NCI-H146 treated with DMSO at 0.1 percent for 48 hours (cell line): ENCODE data around the gene RAPGEF2.
"Not testable (repeated sequence)": the region's sequence is repeated elsewhere in the genome, so short reads cannot be mapped to it uniquely, and the experiment has no call there.

Experiments used
- DNase-seq: peaks from one replicate; lab custom pipeline; 2025; ENCODE audit not compliant: unreplicated experiment; lab: John Stamatoyannopoulos, UW

Gene RAPGEF2

GRCh38 chr4:159296061-159296460, 193.2 kb downstream of the RAPGEF2 start:
- no peak for DNase-seq

DNA sequence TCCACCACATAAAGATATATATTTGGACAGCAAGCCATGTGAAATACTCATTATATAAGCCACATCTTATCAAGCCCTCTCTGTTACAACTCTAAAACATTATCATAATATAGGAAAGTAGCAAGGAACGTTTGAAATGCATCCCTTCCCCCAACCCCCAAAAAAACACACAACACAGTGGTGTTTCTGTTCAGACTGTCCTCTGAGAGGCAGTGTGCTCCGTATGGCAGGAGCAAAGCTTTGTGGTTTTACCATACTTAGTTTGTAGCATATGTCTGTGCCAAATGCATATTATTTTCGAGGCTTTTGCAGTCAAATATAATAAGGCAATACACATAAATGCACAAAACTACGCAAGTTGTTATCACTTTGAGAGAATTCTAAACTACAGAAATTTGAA, 194.2 kb downstream of the RAPGEF2 start:
- no peak for DNase-seq

DNA sequence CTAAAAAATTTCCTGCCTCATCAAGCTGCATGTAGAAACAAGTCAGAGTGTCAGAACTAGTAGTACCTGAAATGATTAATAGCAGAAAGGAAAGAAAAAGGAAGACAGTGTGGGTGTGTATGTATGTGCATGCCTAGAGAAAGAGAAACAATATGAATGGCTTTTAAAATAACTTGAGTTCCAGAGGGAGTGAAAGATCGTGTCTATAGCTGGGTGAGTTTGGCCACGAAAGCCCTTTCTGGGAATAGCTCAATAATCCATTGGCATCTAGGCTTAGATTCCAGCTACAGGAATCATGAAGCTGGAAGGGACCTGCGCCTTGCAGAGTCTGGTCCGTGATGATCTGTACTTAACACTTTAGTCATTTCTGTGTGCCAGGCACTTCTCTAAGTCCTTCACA, 195.6 kb downstream of the RAPGEF2 start:
- no peak for DNase-seq

- DNase-seq = no peak
Observed at GRCh38 chr4:159303435-159303834, 200.6 kb downstream of the RAPGEF2 start.

GRCh38 chr4:159305129-159305528, 202.2 kb downstream of the RAPGEF2 start:
- no peak for DNase-seq

DNA sequence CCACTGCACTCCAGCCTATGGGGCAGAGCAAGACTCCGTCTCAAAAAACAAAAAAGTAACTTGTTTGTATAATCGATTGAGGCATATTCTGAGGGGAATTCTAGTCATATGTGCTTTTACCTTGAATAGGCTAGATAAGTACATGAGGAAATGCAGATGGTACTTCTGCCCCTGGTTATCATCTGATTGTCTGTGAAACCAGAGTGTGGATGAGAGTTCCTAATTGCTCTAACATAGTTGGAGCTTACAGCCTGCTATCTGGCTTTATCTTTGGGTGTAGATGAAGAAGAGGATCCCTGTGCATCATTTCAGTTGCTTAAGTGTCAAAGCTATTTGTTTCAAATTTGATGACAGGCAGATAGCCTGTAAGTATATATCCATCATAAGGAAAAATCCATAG, 205.1 kb downstream of the RAPGEF2 start:
- no peak for DNase-seq

- no peak for DNase-seq
Observed at GRCh38 chr4:159308566-159309340, 205.9 kb downstream of the RAPGEF2 start.

GRCh38 chr4:159312236-159312635, 209.4 kb downstream of the RAPGEF2 start:
- DNase-seq = no peak

GRCh38 chr4:159315879-159316278, 213.0 kb downstream of the RAPGEF2 start:
- not testable (repeated sequence) for DNase-seq

DNA sequence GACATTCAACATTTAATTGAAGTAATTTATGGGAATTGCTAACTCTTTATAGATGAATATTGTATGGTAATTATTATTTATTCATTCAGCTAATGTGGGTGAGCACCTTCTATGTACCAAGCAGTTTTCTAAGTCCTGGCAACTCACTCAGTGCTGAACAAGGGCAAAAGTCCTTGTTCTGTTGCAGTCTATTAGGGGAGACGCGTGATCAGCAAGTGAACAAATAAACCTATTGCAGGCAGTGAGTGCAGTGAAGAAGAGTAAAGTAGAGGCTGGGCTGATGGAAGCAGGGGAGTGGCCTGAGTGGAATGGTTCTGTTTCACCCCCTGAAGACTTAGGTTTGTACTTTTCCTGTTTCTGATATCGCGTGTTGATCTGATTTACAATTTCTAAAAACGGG, 214.3 kb downstream of the RAPGEF2 start:
- no peak for DNase-seq

- no peak for DNase-seq
Observed at GRCh38 chr4:159319027-159319426, 216.1 kb downstream of the RAPGEF2 start.

GRCh38 chr4:159326480-159326879, 223.6 kb downstream of the RAPGEF2 start:
- DNase-seq = no peak

DNA sequence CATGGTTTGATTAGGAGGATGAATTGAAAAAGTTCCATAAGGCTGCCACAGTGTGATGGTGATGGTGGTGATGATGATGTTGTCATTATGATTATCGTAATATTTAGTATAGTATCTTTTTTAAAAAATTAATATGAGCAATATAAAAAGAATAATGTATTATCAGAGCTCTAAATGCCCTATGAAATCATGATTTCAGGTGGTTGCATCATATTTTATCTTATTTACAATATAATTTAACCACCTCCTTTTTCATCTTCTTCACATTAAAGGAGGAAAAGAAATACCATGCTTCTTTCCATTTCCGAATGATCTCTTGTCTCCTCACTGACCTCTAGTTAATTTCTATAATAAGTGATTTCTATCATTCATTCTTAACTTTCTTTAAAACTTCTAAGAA, 225.9 kb downstream of the RAPGEF2 start:
- DNase-seq = no peak

DNA sequence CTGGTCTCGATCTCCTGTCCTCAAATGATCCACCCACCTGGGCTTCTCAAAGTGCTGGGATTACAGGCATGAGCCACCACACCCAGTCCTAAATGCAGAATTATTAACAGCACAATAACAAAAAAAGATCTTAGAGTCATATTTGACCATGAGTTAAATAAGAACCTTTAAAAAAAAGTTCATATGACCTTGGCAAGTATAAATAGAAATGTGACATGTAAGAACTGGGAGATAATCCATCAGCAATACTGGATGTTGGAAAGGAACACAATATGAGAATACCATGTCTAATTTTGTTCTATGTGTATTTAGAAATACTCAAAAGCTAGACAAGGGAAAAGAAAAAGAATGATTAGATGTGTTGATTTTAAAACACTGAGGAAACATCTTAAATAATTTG, 231.6 kb downstream of the RAPGEF2 start:
- DNase-seq = no peak

GRCh38 chr4:159337041-159337440, 234.2 kb downstream of the RAPGEF2 start:
- no peak for DNase-seq

DNA sequence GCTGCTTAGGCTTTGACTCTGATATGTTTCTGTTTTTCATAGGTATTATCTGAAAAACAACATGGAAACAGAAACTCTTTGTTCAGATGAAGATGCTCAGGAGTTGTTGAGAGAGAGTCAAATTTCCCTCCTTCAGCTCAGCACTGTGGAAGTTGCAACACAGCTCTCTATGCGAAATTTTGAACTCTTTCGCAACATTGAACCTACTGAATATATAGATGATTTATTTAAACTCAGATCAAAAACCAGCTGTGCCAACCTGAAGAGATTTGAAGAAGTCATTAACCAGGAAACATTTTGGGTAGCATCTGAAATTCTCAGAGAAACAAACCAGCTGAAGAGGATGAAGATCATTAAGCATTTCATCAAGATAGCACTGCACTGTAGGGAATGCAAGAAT, 238.6 kb downstream of the RAPGEF2 start:
- no peak for DNase-seq

DNA sequence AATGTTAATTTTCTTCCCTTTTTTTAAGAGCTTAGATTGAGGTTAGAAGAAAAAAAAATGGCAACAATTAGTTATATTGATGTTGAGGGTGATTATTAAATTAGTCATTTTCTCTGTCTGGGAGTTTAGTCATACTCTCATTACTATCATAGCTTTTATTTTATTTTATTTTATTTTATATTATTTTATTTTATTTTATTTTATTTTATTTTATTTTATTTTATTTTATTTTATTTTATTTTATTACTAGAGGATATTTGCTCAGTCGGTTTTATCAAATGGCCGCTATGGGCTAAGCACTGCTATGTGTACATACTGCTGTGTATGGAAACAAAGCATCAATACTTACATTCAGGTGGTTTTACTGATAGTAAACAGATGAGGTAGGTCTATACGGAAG, 239.5 kb downstream of the RAPGEF2 start:
- DNase-seq = no peak

DNA sequence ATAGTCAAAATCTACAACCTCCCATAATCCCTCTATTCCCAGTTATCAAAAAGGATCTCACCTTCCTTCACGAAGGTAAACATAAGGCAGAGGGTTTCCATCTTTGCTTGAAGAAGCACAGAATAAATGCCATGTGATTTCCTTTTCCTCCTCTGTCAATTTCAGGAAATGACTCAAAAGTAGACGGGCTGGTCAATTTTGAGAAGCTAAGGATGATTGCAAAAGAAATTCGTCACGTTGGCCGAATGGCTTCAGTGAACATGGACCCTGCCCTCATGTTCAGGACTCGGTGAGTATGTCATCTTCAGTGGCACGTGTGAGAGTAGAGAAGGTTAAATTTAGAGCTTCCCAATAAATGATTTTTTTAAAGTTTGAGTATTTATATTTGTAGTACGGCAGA, 240.2 kb downstream of the RAPGEF2 start:
- DNase-seq = no peak

GRCh38 chr4:159344877-159345276, 242.0 kb downstream of the RAPGEF2 start:
- DNase-seq = no peak

DNA sequence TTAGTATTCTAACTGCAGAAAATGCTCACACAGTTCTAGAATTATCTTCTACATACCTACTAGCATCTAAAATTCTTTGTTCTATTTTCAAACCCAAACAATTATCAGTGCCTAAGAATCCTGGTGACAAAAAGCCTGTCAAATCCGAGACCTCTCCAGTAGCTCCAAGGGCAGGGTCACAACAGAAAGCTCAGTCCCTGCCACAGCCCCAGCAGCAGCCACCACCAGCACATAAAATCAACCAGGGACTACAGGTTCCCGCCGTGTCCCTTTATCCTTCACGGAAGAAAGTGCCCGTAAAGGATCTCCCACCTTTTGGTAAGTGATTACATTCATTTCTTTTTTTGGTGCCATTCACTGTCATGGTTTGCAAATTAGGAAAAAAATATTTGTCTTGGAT, 243.8 kb downstream of the RAPGEF2 start:
- DNase-seq = no peak

- no peak for DNase-seq
Observed at GRCh38 chr4:159347813-159348212, 244.9 kb downstream of the RAPGEF2 start.

- DNase-seq = no peak
Observed at GRCh38 chr4:159349332-159349731, 246.5 kb downstream of the RAPGEF2 start.

- no peak for DNase-seq
Observed at GRCh38 chr4:159352609-159353008, 249.7 kb downstream of the RAPGEF2 start.
